GM10266 (cell line): Measurements from ENCODE around the gene RALGPS1.
A peak's percentile ranks its signal among the peaks of the same experiment; 100 is the strongest.

Experiments
- DNase-seq: peaks from one replicate; pipeline ENCODE4 v3.0.0; 2012; ENCODE audit errors: extremely low spot score
- TF ChIP-seq, protein P1 (sequence below): IDR thresholded peaks from 2 replicates; pipeline ENCODE4 v1.5.1; 2012; ENCODE audit warnings: mild to moderate bottlenecking, low read depth; ENCODE audit not compliant: control insufficient read depth, insufficient read depth; ENCODE audit errors: missing control alignments

The RALGPS1 gene

DNA sequence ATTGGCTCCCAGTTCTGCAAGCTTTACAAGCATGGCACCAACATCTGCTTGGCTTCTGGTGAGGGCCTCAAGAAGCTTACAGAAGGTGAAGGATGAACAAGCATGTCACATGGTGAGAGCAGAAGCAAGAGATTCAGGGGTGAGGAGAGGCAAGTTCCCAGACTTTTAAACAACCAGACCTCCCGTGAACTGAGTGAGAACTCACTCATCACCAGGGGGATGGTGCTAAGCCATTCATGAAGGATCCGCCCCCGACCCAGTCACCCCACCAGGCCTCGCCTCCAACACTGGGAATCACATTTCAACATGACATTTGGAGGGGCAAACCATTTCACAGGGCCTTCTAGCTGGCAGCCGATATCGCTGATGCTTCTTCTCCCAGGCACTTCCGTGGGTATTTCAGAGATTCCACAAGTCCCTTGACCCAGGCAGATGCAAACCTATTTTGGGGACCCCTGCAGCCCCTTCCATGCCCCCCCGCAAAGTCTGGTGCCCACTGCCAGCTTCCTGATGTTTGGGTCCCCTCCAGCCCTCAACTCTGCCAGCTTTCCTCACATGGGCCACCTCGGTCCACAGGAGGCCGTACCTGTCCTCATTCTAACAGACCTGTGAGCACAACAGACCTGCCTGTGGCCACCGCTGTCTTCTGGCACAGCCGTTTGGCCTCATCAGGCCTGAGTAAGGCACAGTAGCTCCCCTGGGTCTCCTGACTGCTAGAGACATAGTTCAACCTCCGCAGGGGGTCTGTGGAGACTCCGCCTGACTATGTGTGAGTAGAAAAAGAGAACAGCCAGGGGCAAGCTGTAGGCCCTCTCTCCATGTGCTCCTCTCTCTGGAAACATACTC lies 268.5 kb downstream of the RALGPS1 start:
- TF ChIP-seq, protein P1, sequence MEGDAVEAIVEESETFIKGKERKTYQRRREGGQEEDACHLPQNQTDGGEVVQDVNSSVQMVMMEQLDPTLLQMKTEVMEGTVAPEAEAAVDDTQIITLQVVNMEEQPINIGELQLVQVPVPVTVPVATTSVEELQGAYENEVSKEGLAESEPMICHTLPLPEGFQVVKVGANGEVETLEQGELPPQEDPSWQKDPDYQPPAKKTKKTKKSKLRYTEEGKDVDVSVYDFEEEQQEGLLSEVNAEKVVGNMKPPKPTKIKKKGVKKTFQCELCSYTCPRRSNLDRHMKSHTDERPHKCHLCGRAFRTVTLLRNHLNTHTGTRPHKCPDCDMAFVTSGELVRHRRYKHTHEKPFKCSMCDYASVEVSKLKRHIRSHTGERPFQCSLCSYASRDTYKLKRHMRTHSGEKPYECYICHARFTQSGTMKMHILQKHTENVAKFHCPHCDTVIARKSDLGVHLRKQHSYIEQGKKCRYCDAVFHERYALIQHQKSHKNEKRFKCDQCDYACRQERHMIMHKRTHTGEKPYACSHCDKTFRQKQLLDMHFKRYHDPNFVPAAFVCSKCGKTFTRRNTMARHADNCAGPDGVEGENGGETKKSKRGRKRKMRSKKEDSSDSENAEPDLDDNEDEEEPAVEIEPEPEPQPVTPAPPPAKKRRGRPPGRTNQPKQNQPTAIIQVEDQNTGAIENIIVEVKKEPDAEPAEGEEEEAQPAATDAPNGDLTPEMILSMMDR: no peak
- no peak for DNase-seq

DNA sequence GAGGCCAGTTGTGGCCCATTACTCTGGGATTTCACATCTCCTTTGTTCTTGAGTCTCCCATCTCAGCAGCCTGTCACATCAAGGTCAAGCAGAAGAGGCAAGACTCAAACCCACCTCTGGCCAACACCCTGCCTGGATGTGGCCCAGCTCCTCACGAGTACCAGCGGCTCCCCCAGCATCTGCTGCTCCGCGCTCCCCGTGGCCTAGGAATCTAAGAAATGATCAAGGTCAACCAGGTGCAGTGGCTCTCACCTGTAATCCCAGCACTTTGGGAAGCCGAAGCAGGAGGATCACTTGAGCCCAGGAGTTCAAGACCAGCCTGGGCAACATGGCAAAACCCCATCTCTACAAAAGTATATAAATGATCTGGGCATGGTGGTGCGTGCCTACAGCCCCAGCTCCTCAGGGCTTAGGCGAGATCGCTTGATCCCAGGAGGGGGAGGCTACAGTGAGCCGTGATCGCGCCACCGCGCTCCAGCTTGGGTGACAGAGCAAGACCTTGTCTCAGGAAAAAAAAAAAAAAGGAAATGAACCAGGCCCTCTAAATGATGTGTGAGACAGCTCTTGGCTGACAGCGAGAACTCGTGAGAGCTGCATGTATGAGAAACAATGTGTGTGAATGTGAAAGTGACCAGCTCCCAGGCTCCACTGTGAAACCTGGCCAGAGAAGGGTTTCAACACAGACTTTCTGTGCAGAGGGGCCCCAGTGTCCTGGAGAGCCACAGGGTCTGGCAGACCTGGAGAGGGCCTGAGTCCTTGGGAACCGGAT lies 269.4 kb downstream of the RALGPS1 start:
- DNase-seq: peak; percentile 84
- TF ChIP-seq, protein P1: no peak

DNA sequence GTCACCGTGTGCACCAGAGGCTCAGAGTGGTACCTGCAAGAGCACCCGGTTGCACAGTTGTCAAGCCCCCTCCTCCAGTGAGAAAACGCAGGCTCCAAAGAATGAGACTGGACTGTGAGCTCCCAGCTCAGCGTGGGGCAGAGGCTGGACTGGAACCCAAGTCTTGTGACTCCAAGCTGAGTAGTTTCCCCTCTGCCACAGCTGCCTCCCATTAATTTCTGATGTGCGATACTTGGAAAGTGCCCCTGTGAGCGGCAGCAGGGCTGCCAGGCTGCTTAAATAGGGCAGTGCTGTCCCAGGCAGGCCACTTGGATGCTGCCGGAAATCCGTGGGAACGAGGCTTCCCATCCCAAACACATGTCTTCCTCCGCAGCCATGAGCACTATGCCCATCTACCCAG lies 270.1 kb downstream of the RALGPS1 start:
- no peak for DNase-seq
- TF ChIP-seq, protein P1: no peak

DNA sequence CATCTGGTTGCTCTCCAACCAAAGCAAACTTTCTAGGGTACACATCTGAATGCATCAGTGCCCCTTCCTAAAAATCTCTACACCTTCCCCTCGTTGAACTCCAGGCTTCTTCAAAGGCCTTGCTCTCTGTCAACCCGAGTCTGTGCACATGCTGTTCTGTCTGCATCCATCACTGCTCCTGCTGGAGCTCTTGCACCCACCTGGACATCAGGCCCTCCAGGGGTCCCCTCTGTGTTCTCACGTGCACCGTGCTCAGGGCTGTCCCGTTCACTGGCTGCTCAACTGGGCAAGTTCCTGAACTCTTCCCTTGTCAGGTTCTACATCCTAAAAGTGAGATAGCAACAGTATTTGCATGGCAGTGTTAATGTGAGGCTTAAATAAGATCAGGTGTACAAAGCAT lies 270.6 kb downstream of the RALGPS1 start:
- no peak for DNase-seq
- TF ChIP-seq, protein P1: no peak

DNA sequence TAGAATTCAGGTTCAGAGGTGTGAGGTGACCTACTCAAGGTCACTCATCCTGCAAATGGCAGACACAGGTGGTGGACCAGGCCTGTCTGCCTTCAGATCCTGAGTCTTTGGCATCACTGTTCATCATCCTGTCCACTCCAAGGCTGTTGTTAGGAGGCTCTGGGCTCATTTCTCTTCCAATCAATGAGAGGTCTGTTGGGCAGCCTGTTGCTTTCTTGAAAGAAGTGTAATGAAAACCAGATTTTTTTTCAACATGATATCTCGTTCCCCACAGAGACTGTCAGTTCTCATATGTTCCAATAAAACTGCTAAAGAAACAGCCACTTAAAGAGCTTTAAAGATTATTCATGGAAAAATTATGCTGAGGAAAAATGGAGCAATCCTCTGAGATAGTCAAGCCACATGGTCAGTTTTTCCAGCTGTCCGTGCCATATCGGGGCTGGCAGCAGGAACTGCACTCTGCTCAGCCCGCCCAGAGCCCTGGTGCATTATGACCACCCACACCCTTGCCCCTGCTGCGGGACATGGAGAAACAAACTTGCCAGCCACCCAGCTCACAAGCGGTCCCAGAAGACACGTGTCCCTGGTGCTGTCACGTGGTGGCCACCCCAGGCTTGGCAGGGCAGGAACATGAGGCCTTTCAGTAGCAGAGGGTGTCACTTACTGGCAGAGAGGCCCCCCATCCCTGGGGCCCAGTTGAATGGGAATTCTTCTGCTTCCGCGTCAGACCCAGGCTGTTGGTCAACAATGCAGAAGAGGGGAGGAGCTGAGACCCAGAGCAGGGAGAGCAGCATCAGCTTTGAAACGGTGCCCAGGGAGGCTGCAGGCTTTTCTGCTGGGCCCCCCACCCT lies 271.6 kb downstream of the RALGPS1 start:
- TF ChIP-seq, protein P1: no peak
- no peak for DNase-seq

DNA sequence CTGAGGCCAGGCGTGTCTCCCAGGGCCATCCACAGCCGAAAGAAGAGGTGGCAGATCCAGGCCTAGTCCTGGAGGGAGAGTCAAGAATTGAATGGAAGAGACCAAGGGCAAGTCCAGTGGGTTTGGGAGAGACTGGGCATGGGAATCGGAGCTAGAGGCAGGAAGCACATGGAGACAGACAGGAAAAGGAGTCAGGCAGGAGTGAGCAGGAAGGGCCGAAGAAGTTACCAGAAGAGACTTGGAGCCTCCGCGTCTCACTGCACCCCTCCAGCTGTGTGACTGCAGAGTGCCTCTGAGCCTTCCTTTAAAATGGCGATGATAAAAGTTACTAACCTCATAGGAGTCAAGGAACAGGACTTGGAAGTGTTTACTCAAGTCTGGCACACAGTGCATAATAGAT lies 272.2 kb downstream of the RALGPS1 start:
- DNase-seq: no peak
- TF ChIP-seq, protein P1: no peak
